ENCODE data around the gene PSMA6.

GRCh38 chr14:35245051-35245450 lies 47.1 kb upstream of the PSMA6 start:
- TF ChIP-seq CTCF (IDR thresholded peaks at IDR 0.05), result no peak
- no peak for TF ChIP-seq POLR2A (IDR thresholded peaks at IDR 0.05)

Measured in body of pancreas (tissue), 4 donors.